OCI-LY1 (cell line): ENCODE measurements around the gene MNAT1.

Experiments used
- H2AFZ ChIP-seq: fragments of 200-600 bp; sonication (generic), shearing (Covaris generic); 2 replicates; pipeline ENCODE4 v1.6.0; 2014; ENCODE audit warnings: antibody characterized with exemption, mild to moderate bottlenecking, low read length
- H3F3A ChIP-seq: fragments of 200-600 bp; sonication (generic), shearing (Covaris generic); 2 replicates; pipeline ENCODE4 v1.6.0; 2014; ENCODE audit warnings: mild to moderate bottlenecking, antibody characterized with exemption, low read length, moderate library complexity; ENCODE audit not compliant: insufficient read depth
- H3K27ac ChIP-seq: fragments of 200-600 bp; sonication (generic); 2 replicates; pipeline ENCODE4 v1.5.1; 2014; ENCODE audit warnings: low read length, mixed run types, mild to moderate bottlenecking, low read depth; ENCODE audit not compliant: poor library complexity, severe bottlenecking
- H3K27me3 ChIP-seq: fragments of 200-600 bp; sonication (generic); 2 replicates; pipeline ENCODE4 v1.6.0; 2014; ENCODE audit warnings: antibody characterized with exemption, mild to moderate bottlenecking, low read length, moderate library complexity; ENCODE audit not compliant: insufficient read depth
- H3K36me3 ChIP-seq: fragments of 200-600 bp; sonication (generic); 2 replicates; pipeline ENCODE4 v1.6.1; 2014; ENCODE audit warnings: mild to moderate bottlenecking, antibody characterized with exemption, low read length, moderate library complexity, mixed read lengths; ENCODE audit not compliant: insufficient read depth
- H3K4me1 ChIP-seq: fragments of 200-600 bp; sonication (generic); 2 replicates; pipeline ENCODE4 v1.5.1; 2014; ENCODE audit warnings: mild to moderate bottlenecking, low read length, moderate library complexity; ENCODE audit not compliant: insufficient read depth, severe bottlenecking
- H3K4me2 ChIP-seq: fragments of 200-600 bp; sonication (generic), shearing (Covaris generic); 2 replicates; pipeline ENCODE4 v1.6.1; 2014; ENCODE audit warnings: low read length
- H3K4me3 ChIP-seq: fragments of 200-600 bp; sonication (generic); 2 replicates; pipeline ENCODE4 v1.5.1; 2014; ENCODE audit warnings: low read length, low read depth, mild to moderate bottlenecking, mixed read lengths; ENCODE audit not compliant: poor library complexity, severe bottlenecking
- H3K79me2 ChIP-seq: fragments of 200-600 bp; shearing (Covaris generic); 2 replicates; pipeline ENCODE4 v1.6.1; 2016; ENCODE audit warnings: mixed run types, low read length, mixed read lengths; ENCODE audit not compliant: insufficient read depth
- H3K9ac ChIP-seq: fragments of 200-600 bp; sonication (generic), shearing (Covaris generic); 2 replicates; pipeline ENCODE4 v1.6.1; 2014; ENCODE audit warnings: mild to moderate bottlenecking, low read length, mixed read lengths
- H3K9me2 ChIP-seq: fragments of 200-600 bp; sonication (generic), shearing (Covaris generic); 2 replicates; pipeline ENCODE4 v1.6.1; 2014; ENCODE audit warnings: low read depth, mild to moderate bottlenecking, low read length, mixed read lengths
- H3K9me3 ChIP-seq: fragments of 200-600 bp; shearing (Covaris generic); 2 replicates; pipeline ENCODE4 v1.6.1; 2014; ENCODE audit warnings: low read length, mixed read lengths
- H4K20me1 ChIP-seq: fragments of 200-600 bp; sonication (generic), shearing (Covaris generic); 2 replicates; pipeline ENCODE4 v1.6.0; 2016; ENCODE audit warnings: mild to moderate bottlenecking, low read length; ENCODE audit not compliant: insufficient read depth
- CTCF ChIP-seq: fragments of 200-600 bp; sonication (generic), shearing (Covaris generic); IDR thresholded peaks from 2 replicates; pipeline ENCODE4 v1.5.1; 2017; ENCODE audit warnings: mild to moderate bottlenecking, antibody characterized with exemption, low read length, moderate library complexity, mixed read lengths
- EZH2 ChIP-seq: fragments of 200-600 bp; sonication (generic), shearing (Covaris generic); IDR thresholded peaks from 2 replicates; pipeline ENCODE4 v1.8.0; 2017; ENCODE audit warnings: borderline replicate concordance, mixed run types, mild to moderate bottlenecking, antibody characterized with exemption, low read length, moderate library complexity, mixed read lengths

The MNAT1 gene

GRCh38 chr14:60812987-60813386, 78.4 kb downstream of the MNAT1 start:
- Histone ChIP-seq H3K79me2 (no peaks in the 10 kb centered on the region), H3F3A (peaks cover 5% of the 10 kb centered on the region; the same call in 1 of the 2 replicates), H3K4me1 (peaks cover 21% of the 10 kb centered on the region), H3K9me2 (no peaks in the 10 kb centered on the region), H3K27ac (no peak overlapping the region), H3K9me3 (no peaks in the 10 kb centered on the region), H3K27me3 (no peaks in the 10 kb centered on the region), H3K4me3 (no peak overlapping the region), H3K9ac (no peak overlapping the region), H3K4me2 (no peak overlapping the region), H4K20me1 (no peaks in the 10 kb centered on the region), H2AFZ (no peak overlapping the region), H3K36me3 (peaks cover 33% of the 10 kb centered on the region)
- TF ChIP-seq EZH2 (no peak), CTCF (no peak)

GRCh38 chr14:60815371-60815770, 80.8 kb downstream of the MNAT1 start:
- H3K9me3 ChIP-seq = no peaks in the 10 kb centered on the region
- H2AFZ ChIP-seq = no peak overlapping the region
- peaks cover 21% of the 10 kb centered on the region for H3K4me1 ChIP-seq
- no peak overlapping the region for H3K9ac ChIP-seq
- H3K27ac ChIP-seq = peak overlapping the region; percentile 56
- H3K27me3 ChIP-seq = no peaks in the 10 kb centered on the region
- H4K20me1 ChIP-seq = no peaks in the 10 kb centered on the region
- no peak overlapping the region for H3K4me2 ChIP-seq
- H3K4me3 ChIP-seq = no peak overlapping the region
- no peaks in the 10 kb centered on the region for H3K9me2 ChIP-seq
- TF ChIP-seq EZH2 = no peak
- no peak for TF ChIP-seq CTCF
- H3K79me2 ChIP-seq = no peaks in the 10 kb centered on the region
- H3K36me3 ChIP-seq = peaks cover 37% of the 10 kb centered on the region
- peaks cover 5% of the 10 kb centered on the region; the same call in 1 of the 2 replicates for H3F3A ChIP-seq

GRCh38 chr14:60817113-60817512, 82.6 kb downstream of the MNAT1 start:
- Histone ChIP-seq H3K36me3 (peaks cover 33% of the 10 kb centered on the region), H3K4me3 (no peak overlapping the region), H3K4me1 (peaks cover 21% of the 10 kb centered on the region), H3K27me3 (no peaks in the 10 kb centered on the region), H3K9me3 (no peaks in the 10 kb centered on the region), H4K20me1 (no peaks in the 10 kb centered on the region), H3K4me2 (no peak overlapping the region), H2AFZ (no peak overlapping the region), H3K27ac (peak overlapping the region; percentile 29), H3F3A (peaks cover 5% of the 10 kb centered on the region; the same call in 1 of the 2 replicates), H3K9ac (no peak overlapping the region), H3K9me2 (no peaks in the 10 kb centered on the region), H3K79me2 (no peaks in the 10 kb centered on the region)
- TF ChIP-seq CTCF (no peak), EZH2 (no peak)
